Progenitor cell of endocrine pancreas (in vitro differentiated cells): ENCODE measurements around the gene DIO2. TPM values are rescaled to one million over a fixed set of nuclear protein-coding genes. Genes with fewer than 3 reads are reported as not detected.

Experiments used
- DNase-seq: peaks from one replicate; pipeline ENCODE4 v3.0.0; 2021; ENCODE audit warnings: low spot score; ENCODE audit not compliant: unreplicated experiment
- H3K27ac Mint-ChIP-seq: 2 replicates; pipeline ENCODE4 v1.8.0; 2021; ENCODE audit warnings: mild to moderate bottlenecking, moderate library complexity, mixed read lengths
- H3K27me3 Mint-ChIP-seq: 2 replicates; pipeline ENCODE4 v1.8.0; 2021; ENCODE audit warnings: mixed read lengths
- H3K36me3 Mint-ChIP-seq: 2 replicates; pipeline ENCODE4 v1.8.0; 2022; ENCODE audit warnings: mixed read lengths; ENCODE audit not compliant: insufficient read depth
- H3K4me1 Mint-ChIP-seq: 2 replicates; pipeline ENCODE4 v1.8.0; 2021; ENCODE audit warnings: low read depth, mixed read lengths
- H3K4me3 Mint-ChIP-seq: 2 replicates; pipeline ENCODE4 v1.8.0; 2021; ENCODE audit warnings: low read depth, mild to moderate bottlenecking, moderate library complexity, mixed read lengths
- H3K9me3 Mint-ChIP-seq: 2 replicates; pipeline ENCODE4 v1.8.0; 2021; ENCODE audit warnings: low read depth, mixed read lengths
- total RNA-seq: library from RNA; stranded (reverse); gene quantifications from 2 replicates; pipeline ENCODE4 v1.2.1, GENCODE V29; 2021
- TF ChIP-seq, protein P1 (sequence below): fragments of 200-600 bp; sonication (generic); IDR thresholded peaks from one replicate; pipeline ENCODE4 v1.5.0; 2021; ENCODE audit warnings: antibody characterized with exemption, mild to moderate bottlenecking; ENCODE audit not compliant: unreplicated experiment

DIO2 gene
- total RNA-seq, 1 donor from 2014 or later, result 0.19 TPM

- Mint-ChIP-seq H3K9me3 (no peaks in the 10 kb centered on the region), H3K27ac (no peak overlapping the region), H3K36me3 (no peaks in the 10 kb centered on the region), H3K4me1 (no peaks in the 10 kb centered on the region), H3K4me3 (no peak overlapping the region), H3K27me3 (no peaks in the 10 kb centered on the region)
- TF ChIP-seq, protein P1, sequence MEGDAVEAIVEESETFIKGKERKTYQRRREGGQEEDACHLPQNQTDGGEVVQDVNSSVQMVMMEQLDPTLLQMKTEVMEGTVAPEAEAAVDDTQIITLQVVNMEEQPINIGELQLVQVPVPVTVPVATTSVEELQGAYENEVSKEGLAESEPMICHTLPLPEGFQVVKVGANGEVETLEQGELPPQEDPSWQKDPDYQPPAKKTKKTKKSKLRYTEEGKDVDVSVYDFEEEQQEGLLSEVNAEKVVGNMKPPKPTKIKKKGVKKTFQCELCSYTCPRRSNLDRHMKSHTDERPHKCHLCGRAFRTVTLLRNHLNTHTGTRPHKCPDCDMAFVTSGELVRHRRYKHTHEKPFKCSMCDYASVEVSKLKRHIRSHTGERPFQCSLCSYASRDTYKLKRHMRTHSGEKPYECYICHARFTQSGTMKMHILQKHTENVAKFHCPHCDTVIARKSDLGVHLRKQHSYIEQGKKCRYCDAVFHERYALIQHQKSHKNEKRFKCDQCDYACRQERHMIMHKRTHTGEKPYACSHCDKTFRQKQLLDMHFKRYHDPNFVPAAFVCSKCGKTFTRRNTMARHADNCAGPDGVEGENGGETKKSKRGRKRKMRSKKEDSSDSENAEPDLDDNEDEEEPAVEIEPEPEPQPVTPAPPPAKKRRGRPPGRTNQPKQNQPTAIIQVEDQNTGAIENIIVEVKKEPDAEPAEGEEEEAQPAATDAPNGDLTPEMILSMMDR, result no peak
- DNase-seq, result no peak
Measured at GRCh38 chr14:80200093-80200492, 11.2 kb downstream of the DIO2 start.

GRCh38 chr14:80188571-80188970 lies 22.7 kb downstream of the DIO2 start:
- Mint-ChIP-seq H3K9me3 (peaks cover 6% of the 10 kb centered on the region), H3K27me3 (no peaks in the 10 kb centered on the region), H3K36me3 (no peaks in the 10 kb centered on the region), H3K27ac (no peak overlapping the region), H3K4me3 (no peak overlapping the region), H3K4me1 (peaks cover 3% of the 10 kb centered on the region)
- TF ChIP-seq, protein P1, result no peak
- no peak for DNase-seq

DNA sequence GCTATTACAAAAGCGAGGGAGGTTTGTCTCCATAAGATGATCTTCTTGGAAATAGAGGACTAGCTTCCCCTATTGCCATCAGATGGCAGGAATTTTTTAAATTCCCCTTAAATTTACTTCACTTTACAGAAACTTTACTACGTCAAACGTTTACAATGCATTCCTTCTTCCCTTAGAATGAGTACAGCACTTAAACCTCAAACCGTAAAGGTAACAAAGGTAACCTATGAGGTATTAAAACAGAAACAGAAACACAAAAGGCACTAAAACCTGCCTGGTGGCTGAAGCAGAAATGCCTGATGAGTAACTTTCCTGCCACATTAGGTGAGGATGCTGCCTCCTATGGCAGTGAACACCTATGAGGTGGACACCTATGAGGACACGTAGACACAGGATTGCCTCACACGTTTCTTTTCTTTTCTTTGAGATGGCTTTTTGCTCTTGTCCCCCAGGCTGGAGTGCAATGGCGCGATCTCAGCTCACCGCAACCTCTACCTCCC lies 25.0 kb downstream of the DIO2 start:
- TF ChIP-seq, protein P1, result no peak
- Mint-ChIP-seq H3K4me3 (no peak overlapping the region), H3K36me3 (no peaks in the 10 kb centered on the region), H3K9me3 (peaks cover 6% of the 10 kb centered on the region), H3K27ac (no peak overlapping the region), H3K4me1 (peaks cover 3% of the 10 kb centered on the region), H3K27me3 (no peaks in the 10 kb centered on the region)
- DNase-seq, result no peak

- no peaks in the 10 kb centered on the region for H3K9me3 Mint-ChIP-seq
- H3K4me3 Mint-ChIP-seq, result no peak overlapping the region
- no peak for DNase-seq
- TF ChIP-seq, protein P1, result no peak
- H3K27me3 Mint-ChIP-seq, result no peaks in the 10 kb centered on the region
- H3K36me3 Mint-ChIP-seq, result no peaks in the 10 kb centered on the region
- H3K27ac Mint-ChIP-seq, result no peak overlapping the region
- no peaks in the 10 kb centered on the region for H3K4me1 Mint-ChIP-seq
Measured at GRCh38 chr14:80176893-80177292, 34.4 kb downstream of the DIO2 start.

- H3K9me3 Mint-ChIP-seq, result no peaks in the 10 kb centered on the region
- H3K27me3 Mint-ChIP-seq, result no peaks in the 10 kb centered on the region
- H3K36me3 Mint-ChIP-seq, result no peaks in the 10 kb centered on the region
Measured at GRCh38 chr14:80172375-80173051, 38.8 kb downstream of the DIO2 start.

More at GRCh38 chr14:80172375-80173051, 38.8 kb downstream of the DIO2 start:
- TF ChIP-seq, protein P1, result no peak
- DNase-seq, result no peak
- no peak overlapping the region for H3K4me3 Mint-ChIP-seq
- no peak overlapping the region for H3K27ac Mint-ChIP-seq
- H3K4me1 Mint-ChIP-seq, result peaks cover 4% of the 10 kb centered on the region
